Mesothelial cell of epicardium (in vitro differentiated cells): ENCODE data around the gene PXN. TPM values are rescaled to one million over a fixed set of nuclear protein-coding genes. Genes with fewer than 3 reads are reported as not detected.
"Not testable (repeated sequence)": the region's sequence is repeated elsewhere in the genome, so short reads cannot be mapped to it uniquely, and the experiment has no call there.

Source experiments
- DNase-seq, 2 experiments: peaks; one replicate each; pipeline ENCODE4 v3.0.0; 2021; ENCODE audit warnings: low spot score in 2 of 2; ENCODE audit not compliant: unreplicated experiment in 2 of 2
- H3K27ac Mint-ChIP-seq: 2 replicates; pipeline ENCODE4 v1.8.0; 2021; ENCODE audit warnings: mixed read lengths
- H3K27me3 Mint-ChIP-seq: 2 replicates; pipeline ENCODE4 v1.8.0; 2021; ENCODE audit warnings: low read depth, mixed read lengths
- H3K36me3 Mint-ChIP-seq: 2 replicates; pipeline ENCODE4 v1.8.0; 2021; ENCODE audit warnings: mixed read lengths
- H3K4me1 Mint-ChIP-seq: 2 replicates; pipeline ENCODE4 v1.8.0; 2021; ENCODE audit warnings: mixed read lengths
- H3K4me3 Mint-ChIP-seq: 2 replicates; pipeline ENCODE4 v1.8.0; 2021; ENCODE audit warnings: mild to moderate bottlenecking, moderate library complexity, mixed read lengths
- H3K9me3 Mint-ChIP-seq: 2 replicates; pipeline ENCODE4 v1.8.0; 2021; ENCODE audit warnings: mixed read lengths
- total RNA-seq: library from RNA; stranded (reverse); gene quantifications from 3 replicates; pipeline ENCODE4 v1.2.1, GENCODE V29; 2021
- TF ChIP-seq, protein P1 (sequence below): fragments of 200-600 bp; sonication (generic); IDR thresholded peaks from one replicate; pipeline ENCODE4 v1.5.0; 2021; ENCODE audit warnings: antibody characterized with exemption; ENCODE audit not compliant: unreplicated experiment

PXN gene
- total RNA-seq, 1 donor from 2014 or later, result 117 TPM

DNA sequence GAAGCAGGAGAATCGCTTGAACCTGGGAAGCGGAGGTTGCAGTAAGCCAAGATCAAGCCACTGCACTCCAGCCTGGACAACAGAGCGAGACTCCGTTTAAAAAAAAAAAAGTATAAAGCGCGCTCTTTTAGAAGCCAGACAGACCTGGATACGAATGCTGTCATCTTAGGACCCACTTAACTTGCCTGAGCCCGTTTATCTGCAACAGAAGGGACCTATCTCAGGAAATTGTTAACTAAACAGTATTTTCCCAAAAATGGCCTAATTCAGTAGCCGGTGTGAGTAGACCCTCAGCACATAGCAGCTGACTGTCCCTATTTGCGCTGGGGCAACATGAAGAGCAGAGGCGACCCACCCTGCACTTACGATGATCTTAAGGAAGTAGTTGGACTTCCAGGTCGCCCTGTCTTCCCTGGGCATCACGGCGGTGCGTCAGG is 65.1 kb downstream of the PXN start:
- peaks cover 25% of the 10 kb centered on the region for H3K4me1 Mint-ChIP-seq
- peaks cover 1% of the 10 kb centered on the region for H3K27me3 Mint-ChIP-seq
- H3K27ac Mint-ChIP-seq, result peak overlapping the region; percentile 100
- H3K4me3 Mint-ChIP-seq, result peak overlapping the region; percentile 89
- TF ChIP-seq, protein P1, sequence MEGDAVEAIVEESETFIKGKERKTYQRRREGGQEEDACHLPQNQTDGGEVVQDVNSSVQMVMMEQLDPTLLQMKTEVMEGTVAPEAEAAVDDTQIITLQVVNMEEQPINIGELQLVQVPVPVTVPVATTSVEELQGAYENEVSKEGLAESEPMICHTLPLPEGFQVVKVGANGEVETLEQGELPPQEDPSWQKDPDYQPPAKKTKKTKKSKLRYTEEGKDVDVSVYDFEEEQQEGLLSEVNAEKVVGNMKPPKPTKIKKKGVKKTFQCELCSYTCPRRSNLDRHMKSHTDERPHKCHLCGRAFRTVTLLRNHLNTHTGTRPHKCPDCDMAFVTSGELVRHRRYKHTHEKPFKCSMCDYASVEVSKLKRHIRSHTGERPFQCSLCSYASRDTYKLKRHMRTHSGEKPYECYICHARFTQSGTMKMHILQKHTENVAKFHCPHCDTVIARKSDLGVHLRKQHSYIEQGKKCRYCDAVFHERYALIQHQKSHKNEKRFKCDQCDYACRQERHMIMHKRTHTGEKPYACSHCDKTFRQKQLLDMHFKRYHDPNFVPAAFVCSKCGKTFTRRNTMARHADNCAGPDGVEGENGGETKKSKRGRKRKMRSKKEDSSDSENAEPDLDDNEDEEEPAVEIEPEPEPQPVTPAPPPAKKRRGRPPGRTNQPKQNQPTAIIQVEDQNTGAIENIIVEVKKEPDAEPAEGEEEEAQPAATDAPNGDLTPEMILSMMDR, result no peak
- H3K9me3 Mint-ChIP-seq, result no peaks in the 10 kb centered on the region
- H3K36me3 Mint-ChIP-seq, result peaks cover 14% of the 10 kb centered on the region
- no peak for DNase-seq

DNA sequence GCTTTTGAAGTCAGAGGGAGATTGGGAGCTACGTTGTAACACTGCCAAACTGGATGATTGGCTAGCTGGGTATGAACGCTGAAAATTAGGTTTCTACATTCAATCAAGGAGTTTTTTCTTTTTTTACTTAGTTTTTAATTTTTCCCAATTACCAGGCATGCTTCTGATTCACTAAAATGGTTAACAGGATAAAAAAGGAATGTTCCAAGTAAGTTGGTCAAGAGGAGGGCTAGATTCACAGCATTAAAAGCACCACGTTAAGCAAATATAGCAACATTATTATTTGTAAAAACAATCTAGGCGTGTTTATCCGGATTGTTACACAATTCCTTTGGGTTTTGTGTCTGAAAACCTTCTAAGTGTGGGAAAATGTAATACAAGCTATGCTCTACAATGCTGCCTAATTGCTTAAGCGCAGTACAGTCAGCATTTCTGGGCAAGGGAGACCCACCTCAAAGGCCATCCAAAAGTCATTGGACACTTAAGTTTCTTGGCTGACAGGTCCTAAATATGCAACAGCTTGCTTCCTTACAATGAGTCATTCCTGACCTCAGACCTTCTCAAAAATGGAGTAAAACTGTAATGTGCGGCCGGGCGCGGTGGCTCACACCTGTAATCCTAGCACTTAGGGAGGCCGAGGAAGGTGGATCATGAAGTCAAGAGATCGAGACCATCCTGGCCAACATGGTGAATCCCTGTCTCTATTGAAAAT is 65.8 kb downstream of the PXN start:
- no peaks in the 10 kb centered on the region for H3K9me3 Mint-ChIP-seq

DNA sequence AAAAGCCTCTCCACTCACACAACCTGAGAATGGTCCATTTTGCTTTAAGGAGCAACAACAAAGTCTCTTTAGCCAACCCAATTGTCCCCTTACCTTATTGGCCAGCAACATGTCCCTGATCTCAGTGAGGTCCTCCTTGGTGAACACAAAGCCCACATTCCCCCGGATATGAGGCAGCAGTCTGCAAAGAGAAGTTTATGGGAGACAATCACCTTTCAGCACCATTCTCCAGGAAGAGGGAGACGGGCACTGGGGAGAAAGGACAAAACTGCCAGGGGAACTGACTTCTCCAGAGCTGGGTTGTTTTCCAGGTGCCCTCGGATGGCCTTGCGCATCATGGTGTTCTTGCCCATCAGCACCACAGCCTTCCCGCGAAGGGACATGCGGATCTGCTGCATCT is 66.5 kb downstream of the PXN start:
- H3K27ac Mint-ChIP-seq, result peak overlapping the region; percentile 83
- peaks cover 1% of the 10 kb centered on the region for H3K27me3 Mint-ChIP-seq
- H3K4me3 Mint-ChIP-seq, result peak overlapping the region; percentile 89
- peaks cover 31% of the 10 kb centered on the region for H3K4me1 Mint-ChIP-seq
- peaks cover 14% of the 10 kb centered on the region for H3K36me3 Mint-ChIP-seq
- TF ChIP-seq, protein P1, result no peak
- DNase-seq, result no peak
- H3K9me3 Mint-ChIP-seq, result no peaks in the 10 kb centered on the region

More for the DNA sequence above, 65.8 kb downstream of the PXN start:
- Mint-ChIP-seq H3K4me3 (peak overlapping the region; percentile 89), H3K4me1 (peaks cover 30% of the 10 kb centered on the region), H3K27ac (peak overlapping the region; percentile 100), H3K27me3 (peaks cover 1% of the 10 kb centered on the region), H3K36me3 (peaks cover 14% of the 10 kb centered on the region)
- no peak for DNase-seq
- TF ChIP-seq, protein P1, result no peak

DNA sequence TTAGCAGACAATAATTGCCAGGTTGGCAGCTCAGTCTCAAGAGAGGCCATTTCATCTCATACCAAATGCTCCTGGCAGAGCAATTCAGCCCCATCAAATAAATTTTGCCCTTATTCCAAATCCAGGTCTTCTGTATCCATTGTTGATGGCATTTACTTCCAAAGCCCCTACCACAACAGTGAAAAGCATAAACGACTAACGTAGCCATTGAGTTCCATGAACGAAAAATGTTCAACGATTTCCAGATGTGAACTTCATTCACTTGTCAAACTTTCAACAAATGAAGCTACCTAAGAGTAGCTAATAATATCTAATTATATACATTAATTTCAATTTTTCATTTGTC is 68.0 kb downstream of the PXN start:
- peaks cover 1% of the 10 kb centered on the region for H3K27me3 Mint-ChIP-seq
- no peak overlapping the region for H3K4me3 Mint-ChIP-seq
- no peak overlapping the region for H3K27ac Mint-ChIP-seq
- H3K36me3 Mint-ChIP-seq, result peaks cover 14% of the 10 kb centered on the region
- no peak for DNase-seq
- H3K4me1 Mint-ChIP-seq, result peaks cover 36% of the 10 kb centered on the region
- H3K9me3 Mint-ChIP-seq, result no peaks in the 10 kb centered on the region
- TF ChIP-seq, protein P1, result no peak

DNA sequence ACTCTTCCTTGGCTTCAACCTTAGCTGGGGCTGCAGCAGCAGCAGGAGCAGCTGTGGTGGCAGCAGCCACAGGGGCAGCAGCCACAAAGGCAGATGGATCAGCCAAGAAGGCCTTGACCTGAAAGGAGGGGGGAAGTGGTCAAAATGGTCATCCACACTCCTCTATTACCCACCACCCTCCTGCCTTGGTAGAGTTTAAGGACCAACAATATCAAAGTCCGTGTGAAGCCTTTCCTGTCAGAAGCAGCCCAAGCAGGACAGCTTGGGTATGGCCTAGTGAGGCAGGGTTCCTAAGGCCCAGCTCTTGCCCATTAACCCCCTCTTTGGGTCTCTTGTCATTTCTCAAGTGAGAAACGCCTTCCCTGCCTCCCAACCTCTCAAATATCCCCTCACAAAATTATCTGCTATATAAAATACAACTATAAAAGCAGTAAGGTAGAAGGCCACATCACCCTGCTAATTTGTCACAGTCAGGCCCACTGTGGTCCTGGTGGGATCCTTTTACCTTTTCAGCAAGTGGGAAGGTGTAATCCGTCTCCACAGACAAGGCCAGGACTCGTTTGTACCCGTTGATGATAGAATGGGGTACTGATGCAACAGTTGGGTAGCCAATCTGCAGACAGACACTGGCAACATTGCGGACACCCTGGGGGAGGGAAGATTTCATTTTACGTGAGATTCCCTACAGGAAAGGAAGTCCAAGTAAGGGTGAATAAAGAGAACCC is 68.6 kb downstream of the PXN start:
- Mint-ChIP-seq H3K27ac (peak overlapping the region; percentile 21), H3K36me3 (peaks cover 14% of the 10 kb centered on the region), H3K4me1 (peaks cover 37% of the 10 kb centered on the region)
- H3K4me3 Mint-ChIP-seq, DNase-seq, H3K27me3 Mint-ChIP-seq, H3K9me3 Mint-ChIP-seq: not testable (repeated sequence)

DNA sequence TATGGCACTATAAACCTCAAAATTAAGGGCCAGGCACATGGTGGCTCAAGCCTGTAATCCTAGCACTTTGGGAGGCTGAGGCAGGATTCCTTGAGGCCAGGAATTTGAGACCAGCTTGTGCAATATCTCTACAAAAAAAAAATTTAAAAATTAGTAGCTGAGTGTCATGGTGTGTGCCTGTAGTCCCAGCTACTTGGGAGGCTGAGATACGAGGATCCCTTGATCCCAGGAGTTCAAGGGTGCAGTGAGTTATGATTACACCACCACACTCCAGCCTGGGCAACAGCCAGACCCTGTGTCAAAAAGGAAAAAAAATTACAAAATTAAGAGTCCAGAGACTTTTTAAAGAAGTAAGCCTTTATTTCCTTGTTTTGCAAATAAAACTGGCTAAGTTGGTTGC is 69.2 kb downstream of the PXN start:
- Mint-ChIP-seq H3K9me3 (no peaks in the 10 kb centered on the region), H3K27ac (no peak overlapping the region), H3K4me1 (peaks cover 41% of the 10 kb centered on the region), H3K4me3 (no peak overlapping the region), H3K27me3 (peaks cover 1% of the 10 kb centered on the region), H3K36me3 (peaks cover 14% of the 10 kb centered on the region)
- DNase-seq, result no peak
- TF ChIP-seq, protein P1, result no peak
